Activated CD4-positive, alpha-beta T cell treated with anti-CD3 and anti-CD28 coated beads for 36 hours (primary cell): ENCODE measurements around the gene SLC35G4. TPM values are rescaled to one million over a fixed set of nuclear protein-coding genes. Genes with fewer than 3 reads are reported as not detected.
"Not testable (repeated sequence)": the region's sequence is repeated elsewhere in the genome, so short reads cannot be mapped to it uniquely, and the experiment has no call there.

Source experiments
- ATAC-seq: fragments of 200-7000 bp; cut with Tn5 transposase; one replicate; pipeline ENCODE4 v1.10.0; 2021; ENCODE audit warnings: mild to moderate bottlenecking, moderate library complexity
- CTCF ChIA-PET: fragments of 350-600 bp; sonication (Branson Sonifier 250); formaldehyde crosslinking; loops from one replicate; lab custom pipeline; 2021; ENCODE audit warnings: antibody characterized with exemption; lab: Charles Lee
- POLR2A ChIA-PET: fragments of 350-600 bp; sonication (Branson Sonifier 250); formaldehyde crosslinking; loops from one replicate; lab custom pipeline; 2021; ENCODE audit warnings: antibody characterized with exemption, inconsistent platforms; lab: Charles Lee
- DNase-seq: peaks from one replicate; pipeline ENCODE4 v3.0.0-alpha.2; 2020
- H3K27ac Mint-ChIP-seq: one replicate; pipeline ENCODE4 v1.8.0; 2021; ENCODE audit warnings: mixed read lengths
- H3K27me3 Mint-ChIP-seq: one replicate; pipeline ENCODE4 v1.8.0; 2021; ENCODE audit warnings: mixed read lengths
- H3K36me3 Mint-ChIP-seq: one replicate; pipeline ENCODE4 v1.8.0; 2021; ENCODE audit warnings: low read depth, mixed read lengths
- H3K4me1 Mint-ChIP-seq: one replicate; pipeline ENCODE4 v1.8.0; 2021; ENCODE audit warnings: mixed read lengths
- H3K4me3 Mint-ChIP-seq: one replicate; pipeline ENCODE4 v1.8.0; 2021; ENCODE audit warnings: mild to moderate bottlenecking, moderate library complexity, mixed read lengths
- H3K9me3 Mint-ChIP-seq: one replicate; pipeline ENCODE4 v1.8.0; 2021; ENCODE audit warnings: low read depth, mixed read lengths
- intact Hi-C, 2 experiments: fragments of 100-400 bp; cut with DNase I in 1 of 2; cut with micrococcal nuclease in 1 of 2; formaldehyde crosslinking; loops; one replicate each; pipeline versions ENCODE4 v1.14.2 to v1.15.1; 2022 to 2024; cut with DNase I, micrococcal nuclease
- total RNA-seq, 2 experiments: library from RNA; stranded (reverse); gene quantifications; one replicate each; pipeline ENCODE4 v1.2.3, GENCODE V29; 2021

SLC35G4 gene
- total RNA-seq: not detected

- H3K36me3 Mint-ChIP-seq, intact Hi-C loops, ATAC-seq, DNase-seq, H3K9me3 Mint-ChIP-seq, H3K4me1 Mint-ChIP-seq, H3K27ac Mint-ChIP-seq, H3K27me3 Mint-ChIP-seq, H3K4me3 Mint-ChIP-seq, CTCF ChIA-PET: not testable (repeated sequence)
- POLR2A ChIA-PET: interaction anchor here (0.6 kb wide), 1 partner anchor 770 kb away, joined by 4 read pairs; no protein-coding TSS in a partner anchor
Measured at GRCh38 chr18:11609488-11609887, at the start of gene SLC35G4. Gene SLC35G4 (plus strand): TSS chr18:11609596. CDS start chr18:11609596, 0 bp downstream.

GRCh38 chr18:11561293-11561692 lies 48.1 kb upstream of the SLC35G4 start:
- Mint-ChIP-seq H3K36me3 (no peaks in the 10 kb centered on the region), H3K4me1 (no peaks in the 10 kb centered on the region), H3K4me3 (no peak overlapping the region), H3K9me3 (no peaks in the 10 kb centered on the region), H3K27me3 (peaks cover 4% of the 10 kb centered on the region), H3K27ac (no peak overlapping the region)
- POLR2A ChIA-PET: no interaction called here
- intact Hi-C loops: no loop called here
- CTCF ChIA-PET: interaction anchor here (0.6 to 3.8 kb wide), 3 partner anchors 8 to 856 kb away, joined by 3 to 14 read pairs (median 10); no protein-coding TSS in a partner anchor
- DNase-seq (no peak), ATAC-seq (no peak)

- ChIA-PET CTCF (no interaction called here), POLR2A (no interaction called here)
- no peak overlapping the region for H3K27ac Mint-ChIP-seq
- DNase-seq (no peak), ATAC-seq (no peak)
- intact Hi-C loops: no loop called here
- no peaks in the 10 kb centered on the region for H3K9me3 Mint-ChIP-seq
- H3K4me3 Mint-ChIP-seq: no peak overlapping the region
- H3K27me3 Mint-ChIP-seq: no peaks in the 10 kb centered on the region
- no peaks in the 10 kb centered on the region for H3K4me1 Mint-ChIP-seq
- no peaks in the 10 kb centered on the region for H3K36me3 Mint-ChIP-seq
Measured at GRCh38 chr18:11565716-11566115, 43.7 kb upstream of the SLC35G4 start.

- H3K36me3 Mint-ChIP-seq: no peaks in the 10 kb centered on the region
- H3K4me3 Mint-ChIP-seq: no peak overlapping the region
- H3K27ac Mint-ChIP-seq: no peak overlapping the region
- ATAC-seq: no peak
- DNase-seq: no peak
- no peaks in the 10 kb centered on the region for H3K9me3 Mint-ChIP-seq
- no peaks in the 10 kb centered on the region for H3K4me1 Mint-ChIP-seq
- no peaks in the 10 kb centered on the region for H3K27me3 Mint-ChIP-seq
- intact Hi-C loops: no loop called here
- POLR2A ChIA-PET: no interaction called here
- CTCF ChIA-PET: interaction anchor here (1.0 kb wide), 1 partner anchor 13 kb away, joined by 3 read pairs; no protein-coding TSS in a partner anchor
Measured at GRCh38 chr18:11566236-11566965, 43.0 kb upstream of the SLC35G4 start.

GRCh38 chr18:11567396-11567795 lies 42.0 kb upstream of the SLC35G4 start:
- H3K36me3 Mint-ChIP-seq: no peaks in the 10 kb centered on the region
- ATAC-seq: no peak
- H3K27ac Mint-ChIP-seq: no peak overlapping the region
- no peaks in the 10 kb centered on the region for H3K27me3 Mint-ChIP-seq
- H3K4me1 Mint-ChIP-seq: no peaks in the 10 kb centered on the region
- no peaks in the 10 kb centered on the region for H3K9me3 Mint-ChIP-seq
- no peak overlapping the region for H3K4me3 Mint-ChIP-seq
- intact Hi-C loops: no loop called here
- no peak for DNase-seq
- POLR2A ChIA-PET: no interaction called here
- CTCF ChIA-PET: no interaction called here

- intact Hi-C loops: no loop called here
- no peaks in the 10 kb centered on the region for H3K27me3 Mint-ChIP-seq
- CTCF ChIA-PET: interaction anchor here (1.3 kb wide), 1 partner anchor 19 kb away, joined by 3 read pairs; no protein-coding TSS in a partner anchor
Measured at GRCh38 chr18:11570073-11570588, 39.3 kb upstream of the SLC35G4 start.

GRCh38 chr18:11570769-11571412 lies 38.5 kb upstream of the SLC35G4 start:
- ATAC-seq (no peak), DNase-seq (peak; percentile 15)
- no peak overlapping the region for H3K27ac Mint-ChIP-seq
- H3K4me1 Mint-ChIP-seq: no peaks in the 10 kb centered on the region
- CTCF ChIA-PET: interaction anchor here (0.7 to 1.3 kb wide), 3 partner anchors 11 to 1782 kb away, joined by 3 read pairs; no protein-coding TSS in a partner anchor
- H3K4me3 Mint-ChIP-seq: no peak overlapping the region
- no peaks in the 10 kb centered on the region for H3K9me3 Mint-ChIP-seq
- intact Hi-C loops: no loop called here
- H3K27me3 Mint-ChIP-seq: no peaks in the 10 kb centered on the region
- POLR2A ChIA-PET: no interaction called here
- H3K36me3 Mint-ChIP-seq: no peaks in the 10 kb centered on the region

More at GRCh38 chr18:11570073-11570588, 39.3 kb upstream of the SLC35G4 start:
- H3K4me1 Mint-ChIP-seq: no peaks in the 10 kb centered on the region
- POLR2A ChIA-PET: no interaction called here
- no peak for DNase-seq
- no peak overlapping the region for H3K4me3 Mint-ChIP-seq
- H3K36me3 Mint-ChIP-seq: no peaks in the 10 kb centered on the region
- no peak overlapping the region for H3K27ac Mint-ChIP-seq
- H3K9me3 Mint-ChIP-seq: no peaks in the 10 kb centered on the region
- ATAC-seq: no peak

- no peak overlapping the region for H3K27ac Mint-ChIP-seq
- CTCF ChIA-PET: no interaction called here
- POLR2A ChIA-PET: no interaction called here
- H3K4me1 Mint-ChIP-seq: peaks cover 6% of the 10 kb centered on the region
- H3K27me3 Mint-ChIP-seq: no peaks in the 10 kb centered on the region
- H3K9me3 Mint-ChIP-seq: no peaks in the 10 kb centered on the region
- ATAC-seq (no peak), DNase-seq (no peak)
- no peak overlapping the region for H3K4me3 Mint-ChIP-seq
- no peaks in the 10 kb centered on the region for H3K36me3 Mint-ChIP-seq
- intact Hi-C loops: no loop called here
Measured at GRCh38 chr18:11572201-11572600, 37.2 kb upstream of the SLC35G4 start.

GRCh38 chr18:11574545-11574944 lies 34.9 kb upstream of the SLC35G4 start:
- H3K9me3 Mint-ChIP-seq: no peaks in the 10 kb centered on the region
- ATAC-seq (no peak), DNase-seq (no peak)
- no peaks in the 10 kb centered on the region for H3K27me3 Mint-ChIP-seq
- no peaks in the 10 kb centered on the region for H3K36me3 Mint-ChIP-seq
- peaks cover 20% of the 10 kb centered on the region for H3K4me1 Mint-ChIP-seq
- POLR2A ChIA-PET: no interaction called here
- no peak overlapping the region for H3K4me3 Mint-ChIP-seq
- intact Hi-C loops: no loop called here
- no peak overlapping the region for H3K27ac Mint-ChIP-seq
- CTCF ChIA-PET: no interaction called here

GRCh38 chr18:11577271-11578112 lies 31.9 kb upstream of the SLC35G4 start:
- ChIA-PET CTCF (no interaction called here), POLR2A (no interaction called here)
- Mint-ChIP-seq H3K4me1 (peaks cover 30% of the 10 kb centered on the region), H3K4me3 (no peak overlapping the region), H3K36me3 (no peaks in the 10 kb centered on the region), H3K27ac (no peak overlapping the region), H3K27me3 (no peaks in the 10 kb centered on the region), H3K9me3 (no peaks in the 10 kb centered on the region)
- intact Hi-C loops: no loop called here
- ATAC-seq (no peak), DNase-seq (no peak)

GRCh38 chr18:11578799-11579198 lies 30.6 kb upstream of the SLC35G4 start:
- DNase-seq (no peak), ATAC-seq (no peak)
- Mint-ChIP-seq H3K27ac (no peak overlapping the region), H3K4me1 (peaks cover 30% of the 10 kb centered on the region), H3K9me3 (no peaks in the 10 kb centered on the region), H3K27me3 (no peaks in the 10 kb centered on the region), H3K4me3 (no peak overlapping the region), H3K36me3 (no peaks in the 10 kb centered on the region)
- POLR2A ChIA-PET: no interaction called here
- CTCF ChIA-PET: interaction anchor here (0.6 kb wide), 1 partner anchor 513 kb away, joined by 3 read pairs; no protein-coding TSS in a partner anchor
- intact Hi-C loops: no loop called here
